Superior temporal gyrus (tissue), 1 donor: ENCODE data around the gene BRIP1.

Experiments
- DNase-seq: peaks from one replicate; pipeline ENCODE4 v3.0.0-alpha.2; 2016; ENCODE audit errors: extremely low spot score

Gene BRIP1

GRCh38 chr17:61758430-61758829 is 104.9 kb downstream of the BRIP1 start:
- DNase-seq = no peak

- DNase-seq = no peak
Observed at GRCh38 chr17:61757168-61757567, 106.2 kb downstream of the BRIP1 start.

- DNase-seq = no peak
Observed at GRCh38 chr17:61756561-61756960, 106.8 kb downstream of the BRIP1 start.

GRCh38 chr17:61755668-61756067 is 107.7 kb downstream of the BRIP1 start:
- no peak for DNase-seq

- DNase-seq = no peak
Observed at GRCh38 chr17:61755078-61755477, 108.2 kb downstream of the BRIP1 start.

GRCh38 chr17:61754124-61754523 is 109.2 kb downstream of the BRIP1 start:
- DNase-seq = no peak

GRCh38 chr17:61753696-61754095 is 109.6 kb downstream of the BRIP1 start:
- no peak for DNase-seq

- DNase-seq = no peak
Observed at GRCh38 chr17:61750656-61751055, 112.7 kb downstream of the BRIP1 start.

- no peak for DNase-seq
Observed at GRCh38 chr17:61749823-61750404, 113.4 kb downstream of the BRIP1 start.

- no peak for DNase-seq
Observed at GRCh38 chr17:61746248-61746985, 116.9 kb downstream of the BRIP1 start.

- DNase-seq = no peak
Observed at GRCh38 chr17:61744804-61745203, 118.5 kb downstream of the BRIP1 start.

- DNase-seq = no peak
Observed at GRCh38 chr17:61744252-61744651, 119.1 kb downstream of the BRIP1 start.

- DNase-seq = no peak
Observed at GRCh38 chr17:61743766-61744165, 119.6 kb downstream of the BRIP1 start.

GRCh38 chr17:61739002-61739401 is 124.3 kb downstream of the BRIP1 start:
- DNase-seq = no peak

- DNase-seq = no peak
Observed at GRCh38 chr17:61738249-61738648, 125.1 kb downstream of the BRIP1 start.

GRCh38 chr17:61737820-61738219 is 125.5 kb downstream of the BRIP1 start:
- DNase-seq = no peak

- DNase-seq = no peak
Observed at GRCh38 chr17:61736438-61736837, 126.9 kb downstream of the BRIP1 start.

- DNase-seq = no peak
Observed at GRCh38 chr17:61735807-61736206, 127.5 kb downstream of the BRIP1 start.

GRCh38 chr17:61734466-61734865 is 128.9 kb downstream of the BRIP1 start:
- no peak for DNase-seq

- no peak for DNase-seq
Observed at GRCh38 chr17:61734012-61734411, 129.3 kb downstream of the BRIP1 start.

- no peak for DNase-seq
Observed at GRCh38 chr17:61733021-61733420, 130.3 kb downstream of the BRIP1 start.

GRCh38 chr17:61732169-61732568 is 131.2 kb downstream of the BRIP1 start:
- no peak for DNase-seq

GRCh38 chr17:61731330-61731729 is 132.0 kb downstream of the BRIP1 start:
- DNase-seq = no peak
